Testis (tissue), 3 donors: ENCODE data around the gene DHX57. TPM values are rescaled to one million over a fixed set of nuclear protein-coding genes. Genes with fewer than 3 reads are reported as not detected.
"Not testable (repeated sequence)": the region's sequence is repeated elsewhere in the genome, so short reads cannot be mapped to it uniquely, and the experiment has no call there.

Source experiments
- DNase-seq: peaks from one replicate; pipeline ENCODE4 v3.0.0-alpha.2; 2019
- H3K27ac ChIP-seq, 2 donors: fragments of 200-600 bp; sonication (generic); one replicate each; pipeline ENCODE4 v1.5.1; 2019
- H3K27me3 ChIP-seq: fragments of 200-600 bp; sonication (generic); one replicate; pipeline ENCODE4 v1.5.1; 2019
- H3K36me3 ChIP-seq: fragments of 200-600 bp; sonication (generic); one replicate; pipeline ENCODE4 v1.5.1; 2017; ENCODE audit warnings: low read depth; ENCODE audit errors: missing control alignments
- H3K4me1 ChIP-seq: fragments of 200-600 bp; sonication (generic); one replicate; pipeline ENCODE4 v1.5.1; 2019
- H3K4me3 ChIP-seq, 2 donors: fragments of 200-600 bp; sonication (generic); one replicate each; pipeline ENCODE4 v1.5.1; 2017 to 2019
- H3K9me3 ChIP-seq: fragments of 200-600 bp; sonication (generic); one replicate; pipeline ENCODE4 v1.5.1; 2017
- CTCF ChIP-seq, 3 experiments: fragments of 450-650 bp in 2 of 3; fragments of 200-600 bp in 1 of 3; sonication (generic) in 1 of 3; IDR thresholded peaks; one replicate each; pipeline ENCODE4 v1.5.1; 2016 to 2019; ENCODE audit warnings: antibody characterized with exemption in 3 of 3, mild to moderate bottlenecking in 2 of 3, moderate library complexity in 1 of 3
- POLR2A ChIP-seq: fragments of 450-650 bp; IDR thresholded peaks from one replicate; pipeline ENCODE4 v1.6.1; 2017; ENCODE audit warnings: antibody characterized with exemption, mild to moderate bottlenecking, moderate library complexity
- WGBS, 2 donors: methylation state at CpG; one replicate each; pipeline ENCODE4 v1.1.5; 2018; 5-methylcytosine and 5-hydroxymethylcytosine counted together
- intact Hi-C: fragments of 100-400 bp; cut with DNase I; formaldehyde crosslinking; loops from one replicate; pipeline ENCODE4 v1.15.1; 2023; ENCODE audit warnings: low total_unique reads
- polyA plus RNA-seq: library from polyadenylated mRNA; stranded (reverse); fragments of 350-450 nt; fragmentation: Illumina TruSeq; extraction: RNeasy Lipid Tissue Mini Kit (QIAGEN cat#74804); gene quantifications from one replicate; pipeline ENCODE4 v1.2.3, GENCODE V29; 2014; ENCODE audit warnings: low read depth, low replicate concordance; ENCODE audit not compliant: insufficient read depth
- total RNA-seq, 2 donors: library from RNA; depleted of rRNA; stranded (reverse); fragments of >200 nt; gene quantifications; one replicate each; pipeline ENCODE4 v1.2.3, GENCODE V29; 2016

The DHX57 gene
- total and polyA plus RNA-seq, 3 donors from 2014 or later = 36.8 to 74.2 (median 63.7) TPM

- TF ChIP-seq POLR2A (no peak), CTCF (IDR thresholded peaks at IDR 0.05) (no peak)
- no peaks in the 10 kb centered on the region for H3K36me3 ChIP-seq
- DNase-seq = no peak
- WGBS, 2 donors = 67 to 81% methylated on average over 4 of the region's 4 CpGs
- intact Hi-C loops = no loop called here
- H3K4me1 ChIP-seq = no peaks in the 10 kb centered on the region
- no peaks in the 10 kb centered on the region for H3K9me3 ChIP-seq
- H3K27ac ChIP-seq = no peak overlapping the region
- H3K27me3 ChIP-seq = no peaks in the 10 kb centered on the region
- H3K4me3 ChIP-seq = no peak overlapping the region
Measured at GRCh38 chr2:38765149-38765548, 110.6 kb downstream of the DHX57 start.

- H3K36me3 ChIP-seq = no peaks in the 10 kb centered on the region
- no peaks in the 10 kb centered on the region for H3K9me3 ChIP-seq
- H3K27ac ChIP-seq = no peak overlapping the region
- no peak for TF ChIP-seq CTCF (IDR thresholded peaks at IDR 0.05)
- no peak for TF ChIP-seq POLR2A
- intact Hi-C loops = no loop called here
- H3K4me3 ChIP-seq = no peak overlapping the region
- WGBS, 2 donors = 88 to 97% methylated on average over 4 of the region's 4 CpGs
- H3K27me3 ChIP-seq = no peaks in the 10 kb centered on the region
- no peaks in the 10 kb centered on the region for H3K4me1 ChIP-seq
- no peak for DNase-seq
Measured at GRCh38 chr2:38763728-38764127, 112.0 kb downstream of the DHX57 start.

GRCh38 chr2:38763228-38763627, 112.5 kb downstream of the DHX57 start:
- H3K9me3 ChIP-seq = no peaks in the 10 kb centered on the region
- no peaks in the 10 kb centered on the region for H3K4me1 ChIP-seq
- no peak for DNase-seq
- H3K27ac ChIP-seq = no peak overlapping the region
- intact Hi-C loops = no loop called here
- no peaks in the 10 kb centered on the region for H3K27me3 ChIP-seq
- no peak overlapping the region for H3K4me3 ChIP-seq
- no peaks in the 10 kb centered on the region for H3K36me3 ChIP-seq
- 78 to 85% methylated on average over 2 of the region's 2 CpGs for WGBS, 2 donors
- TF ChIP-seq CTCF (IDR thresholded peaks at IDR 0.05) (no peak), POLR2A (no peak)

GRCh38 chr2:38755891-38756290, 119.8 kb downstream of the DHX57 start:
- DNase-seq, H3K27ac ChIP-seq, H3K4me1 ChIP-seq, H3K9me3 ChIP-seq, H3K36me3 ChIP-seq, intact Hi-C loops, H3K27me3 ChIP-seq: not testable (repeated sequence)
- WGBS, 2 donors = 93 to 100% methylated on average over 1 to 14 of the region's 31 CpGs
- H3K4me3 ChIP-seq = peak overlapping the region; percentile 1 to 29

GRCh38 chr2:38754506-38754905, 121.2 kb downstream of the DHX57 start:
- no peak for DNase-seq
- no peak for TF ChIP-seq POLR2A
- no peak for TF ChIP-seq CTCF (IDR thresholded peaks at IDR 0.05)
- Histone ChIP-seq H3K9me3 (no peaks in the 10 kb centered on the region), H3K4me1 (peaks cover 12% of the 10 kb centered on the region), H3K27ac (no peak overlapping the region), H3K27me3 (no peaks in the 10 kb centered on the region), H3K36me3 (no peaks in the 10 kb centered on the region), H3K4me3 (no peak overlapping the region)
- 45 to 48% methylated on average over 3 of the region's 3 CpGs for WGBS, 2 donors
- intact Hi-C loops = no loop called here
